Lower lobe of right lung (tissue), 2 donors: ENCODE measurements around the gene MATN4. TPM values are rescaled to one million over a fixed set of nuclear protein-coding genes. Genes with fewer than 3 reads are reported as not detected.
A peak's percentile ranks its signal among the peaks of the same experiment; 100 is the strongest.

Experiments
- ATAC-seq, 2 donors: fragments of 200-7000 bp; cut with Tn5 transposase; one replicate each; pipeline ENCODE4 v1.9.1; 2020 to 2022; ENCODE audit warnings: mild to moderate bottlenecking in 2 of 2, moderate library complexity in 2 of 2
- DNase-seq: peaks from one replicate; pipeline ENCODE4 v3.0.0-alpha.2; 2020
- H3K27ac ChIP-seq: fragments of 200-600 bp; one replicate; pipeline ENCODE4 v1.8.0; 2022
- H3K27me3 ChIP-seq: fragments of 200-600 bp; one replicate; pipeline ENCODE4 v1.8.0; 2022; ENCODE audit warnings: low read depth
- H3K36me3 ChIP-seq: fragments of 200-600 bp; one replicate; pipeline ENCODE4 v1.8.0; 2022; ENCODE audit warnings: mild to moderate bottlenecking
- H3K4me1 ChIP-seq: fragments of 200-600 bp; one replicate; pipeline ENCODE4 v1.8.0; 2022
- H3K4me3 ChIP-seq: fragments of 200-600 bp; one replicate; pipeline ENCODE4 v1.8.0; 2022; ENCODE audit warnings: mild to moderate bottlenecking
- H3K9me3 ChIP-seq: fragments of 200-600 bp; one replicate; pipeline ENCODE4 v1.8.0; 2022
- intact Hi-C: fragments of 100-400 bp; cut with DNase I; formaldehyde crosslinking; loops from one replicate; pipeline ENCODE4 v1.11.0; 2022
- total RNA-seq: library from RNA; stranded (reverse); fragmentation: NEBNext Ultra II Directional; extraction: Animal tissue kit (Norgen Biotek cat#: 25700); gene quantifications from one replicate; pipeline ENCODE4 v1.2.1, GENCODE V29; 2021
- TF ChIP-seq, protein P1 (sequence below): fragments of 200-600 bp; IDR thresholded peaks from one replicate; pipeline ENCODE4 v1.8.0; 2022; ENCODE audit warnings: antibody characterized with exemption, mild to moderate bottlenecking
- donor health status: DM: no; HTN: yes; CAD: no; lungs with severe emphysema.

The MATN4 gene
- total RNA-seq, 1 donor from 2014 or later: not detected

DNA sequence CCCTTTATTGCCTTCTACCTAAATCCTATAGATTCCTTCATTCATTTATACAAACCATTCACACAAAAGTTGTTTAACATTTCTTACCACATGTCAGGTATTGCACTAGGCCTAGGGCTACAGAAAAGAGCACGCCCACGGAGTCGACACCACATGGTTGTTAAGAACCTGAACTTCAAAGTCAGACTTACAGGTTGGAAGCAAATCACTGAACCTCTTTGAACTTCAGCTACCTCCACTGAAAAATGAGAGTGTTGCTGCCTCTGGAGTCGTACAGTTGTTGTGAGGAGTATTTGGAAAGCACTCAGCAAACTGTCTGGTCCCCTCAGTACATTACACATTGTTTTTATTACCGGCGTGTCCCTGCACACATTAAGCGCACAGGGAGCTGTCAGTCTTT is 50.4 kb downstream of the MATN4 start:
- no peak overlapping the region for H3K4me3 ChIP-seq
- no peak overlapping the region for H3K27ac ChIP-seq
- no peaks in the 10 kb centered on the region for H3K9me3 ChIP-seq
- TF ChIP-seq, protein P1, sequence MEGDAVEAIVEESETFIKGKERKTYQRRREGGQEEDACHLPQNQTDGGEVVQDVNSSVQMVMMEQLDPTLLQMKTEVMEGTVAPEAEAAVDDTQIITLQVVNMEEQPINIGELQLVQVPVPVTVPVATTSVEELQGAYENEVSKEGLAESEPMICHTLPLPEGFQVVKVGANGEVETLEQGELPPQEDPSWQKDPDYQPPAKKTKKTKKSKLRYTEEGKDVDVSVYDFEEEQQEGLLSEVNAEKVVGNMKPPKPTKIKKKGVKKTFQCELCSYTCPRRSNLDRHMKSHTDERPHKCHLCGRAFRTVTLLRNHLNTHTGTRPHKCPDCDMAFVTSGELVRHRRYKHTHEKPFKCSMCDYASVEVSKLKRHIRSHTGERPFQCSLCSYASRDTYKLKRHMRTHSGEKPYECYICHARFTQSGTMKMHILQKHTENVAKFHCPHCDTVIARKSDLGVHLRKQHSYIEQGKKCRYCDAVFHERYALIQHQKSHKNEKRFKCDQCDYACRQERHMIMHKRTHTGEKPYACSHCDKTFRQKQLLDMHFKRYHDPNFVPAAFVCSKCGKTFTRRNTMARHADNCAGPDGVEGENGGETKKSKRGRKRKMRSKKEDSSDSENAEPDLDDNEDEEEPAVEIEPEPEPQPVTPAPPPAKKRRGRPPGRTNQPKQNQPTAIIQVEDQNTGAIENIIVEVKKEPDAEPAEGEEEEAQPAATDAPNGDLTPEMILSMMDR: no peak
- H3K4me1 ChIP-seq: peaks cover 15% of the 10 kb centered on the region
- no peaks in the 10 kb centered on the region for H3K27me3 ChIP-seq
- intact Hi-C loops: no loop called here
- ATAC-seq (no peak), DNase-seq (no peak)
- H3K36me3 ChIP-seq: no peaks in the 10 kb centered on the region

DNA sequence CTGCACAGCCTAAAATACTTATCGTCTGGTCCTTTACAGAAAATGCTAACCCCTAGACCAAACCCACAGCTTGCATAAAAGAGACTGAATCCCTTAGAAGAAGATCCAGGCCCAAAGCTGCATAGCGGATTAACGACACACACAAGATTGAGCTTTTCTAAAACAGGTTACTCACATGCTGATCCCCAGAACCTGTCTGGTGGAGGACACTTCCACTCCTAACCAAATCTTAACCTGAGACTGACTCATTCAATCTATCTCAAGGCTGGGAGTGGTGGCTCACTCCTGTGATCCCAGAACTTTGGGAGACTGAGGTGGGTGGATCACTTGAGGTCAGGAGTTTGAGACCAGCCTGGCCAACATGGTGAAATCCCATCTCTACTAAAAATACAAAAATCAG is 50.9 kb downstream of the MATN4 start:
- no peak for ATAC-seq
- no peaks in the 10 kb centered on the region for H3K36me3 ChIP-seq
- no peak overlapping the region for H3K27ac ChIP-seq
- TF ChIP-seq, protein P1: no peak
- no peaks in the 10 kb centered on the region for H3K27me3 ChIP-seq
- no peak for DNase-seq
- intact Hi-C loops: no loop called here
- H3K4me3 ChIP-seq: no peak overlapping the region
- H3K9me3 ChIP-seq: no peaks in the 10 kb centered on the region
- H3K4me1 ChIP-seq: peaks cover 15% of the 10 kb centered on the region

DNA sequence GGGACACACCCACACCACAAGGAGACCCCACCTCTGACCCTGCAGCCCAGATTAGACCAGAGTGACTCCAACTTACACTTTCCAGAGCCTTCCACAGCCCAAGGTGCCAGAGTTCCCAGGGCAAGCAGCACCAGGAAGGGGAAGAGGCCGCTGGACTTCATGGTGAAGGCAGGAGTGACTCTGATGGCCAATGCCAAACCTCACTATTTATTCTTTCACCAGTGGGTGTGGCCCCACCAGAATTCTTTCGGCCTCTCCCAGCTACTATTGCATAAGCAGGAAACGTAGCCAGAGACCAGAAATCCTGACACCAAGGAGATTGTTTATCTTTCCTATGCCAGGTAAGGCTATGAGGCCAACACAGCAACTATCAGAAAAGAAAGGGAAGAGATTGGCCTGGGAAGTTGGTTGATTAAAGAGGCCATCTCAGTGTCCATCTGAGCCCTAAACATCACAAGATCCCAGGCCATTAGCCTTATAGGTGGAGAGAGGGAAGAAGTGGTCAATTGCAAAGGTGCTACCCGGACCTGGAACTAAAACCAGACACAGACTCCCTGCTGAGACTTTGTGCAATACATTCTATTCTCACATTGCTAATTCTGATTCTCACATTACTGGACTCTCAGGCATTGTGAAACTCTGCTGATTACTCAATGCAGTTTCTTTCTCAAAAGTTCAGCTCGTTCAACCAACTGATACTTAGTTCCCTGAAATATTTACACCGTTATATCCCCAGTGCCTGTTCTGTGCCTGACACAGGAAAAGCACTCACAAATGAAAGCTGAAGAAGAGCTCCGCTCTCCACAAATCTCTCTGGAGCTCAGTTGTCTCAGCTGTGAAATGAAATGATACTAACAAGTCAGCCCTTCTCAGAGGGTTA is 53.5 kb downstream of the MATN4 start, which contains the start of gene SLPI:
TSS of gene SLPI (minus strand) at position 182 of the 880 bp plus-strand sequence. CDS start at position 161, 21 bp downstream.
- no peaks in the 10 kb centered on the region for H3K36me3 ChIP-seq
- intact Hi-C loops: no loop called here
- peaks cover 15% of the 10 kb centered on the region for H3K4me1 ChIP-seq
- no peaks in the 10 kb centered on the region for H3K9me3 ChIP-seq
- no peaks in the 10 kb centered on the region for H3K27me3 ChIP-seq
- DNase-seq (peak; percentile 64), ATAC-seq (peak; percentile 88 to 93)
- TF ChIP-seq, protein P1: no peak
- peak within 1 kb of the TSS; percentile 52 for H3K4me3 ChIP-seq
- peak within 1 kb of the TSS; percentile 64 for H3K27ac ChIP-seq

DNA sequence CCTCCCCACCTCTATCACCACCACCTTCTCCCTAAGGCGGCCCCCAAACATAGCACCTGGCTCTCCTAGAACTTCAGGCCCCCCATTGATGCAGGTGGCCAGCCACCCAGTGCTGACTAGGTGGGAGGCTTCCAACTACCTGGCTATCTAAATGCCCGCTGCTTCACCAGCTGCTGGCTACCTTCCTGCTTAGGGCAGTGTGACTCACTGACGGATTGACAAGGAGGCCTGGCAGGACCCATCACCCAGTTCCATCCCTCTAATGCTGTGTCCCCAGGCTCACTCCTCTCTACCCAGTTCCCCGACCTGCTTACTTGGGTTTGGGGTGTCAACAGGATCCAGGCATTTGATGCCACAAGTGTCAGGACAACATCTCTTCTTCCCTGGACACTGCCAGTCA is 54.8 kb downstream of the MATN4 start:
- DNase-seq: no peak
- ATAC-seq: peak; percentile 41 to 51
- Histone ChIP-seq H3K4me3 (peak overlapping the region; percentile 52), H3K4me1 (peaks cover 23% of the 10 kb centered on the region), H3K27ac (peak overlapping the region; percentile 64), H3K27me3 (no peaks in the 10 kb centered on the region), H3K9me3 (no peaks in the 10 kb centered on the region), H3K36me3 (no peaks in the 10 kb centered on the region)
- TF ChIP-seq, protein P1: no peak
- intact Hi-C loops: no loop called here

GRCh38 chr20:45251884-45252560 is 56.1 kb downstream of the MATN4 start:
- DNase-seq: no peak
- TF ChIP-seq, protein P1: no peak
- Histone ChIP-seq H3K9me3 (no peaks in the 10 kb centered on the region), H3K4me3 (peak overlapping the region; percentile 52), H3K4me1 (peaks cover 32% of the 10 kb centered on the region), H3K27me3 (no peaks in the 10 kb centered on the region), H3K27ac (no peak overlapping the region), H3K36me3 (no peaks in the 10 kb centered on the region)
- intact Hi-C loops: no loop called here
- ATAC-seq: no peak
